ENCODE data around the gene DDX42. TPM values are rescaled to one million over a fixed set of nuclear protein-coding genes. Genes with fewer than 3 reads are reported as not detected.

Gene DDX42
- total RNA-seq, 4 donors from 2014 or later = 27.1 to 88.5 (median 51.9) TPM

GRCh38 chr17:63798572-63799106 is 24.7 kb downstream of the DDX42 start:
- Histone ChIP-seq H3K27ac (no peak overlapping the region), H3K4me1 (no peaks in the 10 kb centered on the region), H3K9me3 (no peaks in the 10 kb centered on the region), H3K4me3 (no peak overlapping the region), H3K27me3 (no peaks in the 10 kb centered on the region), H3K36me3 (peaks cover 22 to 100% (median 44%) of the 10 kb centered on the region in 3 donors)
- intact Hi-C loops (cut with DNase I) = no loop called here
- TF ChIP-seq POLR2A (IDR thresholded peaks at IDR 0.05) = no peak
- TF ChIP-seq, protein P1, sequence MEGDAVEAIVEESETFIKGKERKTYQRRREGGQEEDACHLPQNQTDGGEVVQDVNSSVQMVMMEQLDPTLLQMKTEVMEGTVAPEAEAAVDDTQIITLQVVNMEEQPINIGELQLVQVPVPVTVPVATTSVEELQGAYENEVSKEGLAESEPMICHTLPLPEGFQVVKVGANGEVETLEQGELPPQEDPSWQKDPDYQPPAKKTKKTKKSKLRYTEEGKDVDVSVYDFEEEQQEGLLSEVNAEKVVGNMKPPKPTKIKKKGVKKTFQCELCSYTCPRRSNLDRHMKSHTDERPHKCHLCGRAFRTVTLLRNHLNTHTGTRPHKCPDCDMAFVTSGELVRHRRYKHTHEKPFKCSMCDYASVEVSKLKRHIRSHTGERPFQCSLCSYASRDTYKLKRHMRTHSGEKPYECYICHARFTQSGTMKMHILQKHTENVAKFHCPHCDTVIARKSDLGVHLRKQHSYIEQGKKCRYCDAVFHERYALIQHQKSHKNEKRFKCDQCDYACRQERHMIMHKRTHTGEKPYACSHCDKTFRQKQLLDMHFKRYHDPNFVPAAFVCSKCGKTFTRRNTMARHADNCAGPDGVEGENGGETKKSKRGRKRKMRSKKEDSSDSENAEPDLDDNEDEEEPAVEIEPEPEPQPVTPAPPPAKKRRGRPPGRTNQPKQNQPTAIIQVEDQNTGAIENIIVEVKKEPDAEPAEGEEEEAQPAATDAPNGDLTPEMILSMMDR (IDR thresholded peaks at IDR 0.05) = no peak
- 94% methylated on average over 3 of the region's 3 CpGs for WGBS, 2 donors
- no peak for DNase-seq

GRCh38 chr17:63800783-63801182 is 26.8 kb downstream of the DDX42 start:
- no peaks in the 10 kb centered on the region for H3K9me3 ChIP-seq
- H3K4me3 ChIP-seq = no peak overlapping the region
- intact Hi-C loops (cut with DNase I) = no loop called here
- H3K27me3 ChIP-seq = no peaks in the 10 kb centered on the region
- no peak overlapping the region for H3K27ac ChIP-seq
- peaks cover 18 to 100% (median 34%) of the 10 kb centered on the region in 3 donors for H3K36me3 ChIP-seq
- H3K4me1 ChIP-seq = no peaks in the 10 kb centered on the region
- no peak for DNase-seq
- TF ChIP-seq POLR2A (IDR thresholded peaks at IDR 0.05) = no peak
- TF ChIP-seq, protein P1 (IDR thresholded peaks at IDR 0.05) = no peak
- 93 to 100% methylated on average over 1 of the region's 1 CpG for WGBS, 2 donors

GRCh38 chr17:63804328-63804727 is 30.4 kb downstream of the DDX42 start:
- Histone ChIP-seq H3K36me3 (peaks cover 18 to 100% (median 35%) of the 10 kb centered on the region in 3 donors), H3K4me1 (no peaks in the 10 kb centered on the region), H3K27ac (no peak overlapping the region), H3K9me3 (no peaks in the 10 kb centered on the region), H3K27me3 (no peaks in the 10 kb centered on the region), H3K4me3 (no peak overlapping the region)
- WGBS, 2 donors = 79 to 89% methylated on average over 1 of the region's 1 CpG
- intact Hi-C loops (cut with DNase I) = no loop called here
- no peak for TF ChIP-seq POLR2A (IDR thresholded peaks at IDR 0.05)
- TF ChIP-seq, protein P1 (IDR thresholded peaks at IDR 0.05) = no peak
- no peak for DNase-seq

- 63 to 83% methylated on average over 2 of the region's 2 CpGs for WGBS, 2 donors
- intact Hi-C loops (cut with DNase I) = no loop called here
- Histone ChIP-seq H3K36me3 (peaks cover 12 to 100% (median 34%) of the 10 kb centered on the region in 3 donors), H3K27ac (no peak overlapping the region), H3K4me1 (no peaks in the 10 kb centered on the region), H3K27me3 (no peaks in the 10 kb centered on the region), H3K9me3 (no peaks in the 10 kb centered on the region), H3K4me3 (no peak overlapping the region)
- TF ChIP-seq, protein P1 (IDR thresholded peaks at IDR 0.05) = no peak
- no peak for TF ChIP-seq POLR2A (IDR thresholded peaks at IDR 0.05)
- DNase-seq = no peak
Observed at GRCh38 chr17:63805591-63805990, 31.6 kb downstream of the DDX42 start.

DNA sequence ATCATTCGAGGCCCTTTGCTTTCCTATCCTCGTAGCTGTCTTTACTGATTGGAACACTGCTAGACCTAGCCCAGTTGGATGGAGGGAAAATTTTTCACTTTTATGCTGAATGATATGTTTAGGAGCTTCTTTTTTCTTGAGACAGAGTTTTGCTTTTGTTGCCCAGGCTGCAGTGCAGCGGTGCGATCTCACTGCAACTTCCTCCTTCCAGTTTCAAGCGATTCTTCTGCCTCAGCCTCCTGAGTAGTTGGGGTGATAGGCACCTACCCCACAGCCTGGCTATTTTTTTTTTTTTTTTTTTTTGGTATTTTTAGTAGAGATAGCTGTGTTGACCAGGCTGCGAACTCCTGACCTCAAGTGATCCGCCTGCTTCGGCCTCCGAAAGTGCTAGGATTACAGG is 36.0 kb downstream of the DDX42 start:
- intact Hi-C loops (cut with DNase I) = no loop called here
- H3K36me3 ChIP-seq = peaks cover 20 to 100% (median 46%) of the 10 kb centered on the region in 3 donors
- H3K27me3 ChIP-seq = no peaks in the 10 kb centered on the region
- H3K9me3 ChIP-seq = no peaks in the 10 kb centered on the region
- TF ChIP-seq POLR2A (IDR thresholded peaks at IDR 0.05) = no peak
- TF ChIP-seq, protein P1 (IDR thresholded peaks at IDR 0.05) = no peak
- DNase-seq = no peak
- H3K4me3 ChIP-seq = no peak overlapping the region
- no peaks in the 10 kb centered on the region for H3K4me1 ChIP-seq
- 83 to 89% methylated on average over 7 to 9 of the region's 9 CpGs for WGBS, 2 donors
- no peak overlapping the region for H3K27ac ChIP-seq

Data from esophagus squamous epithelium (tissue), 5 donors.